Stimulated activated naive CD4-positive, alpha-beta T cell (primary cell): Measurements from ENCODE around the gene TMF1.

Experiments used
- DNase-seq, 6 experiments: peaks; one replicate each; lab custom pipeline; 2025; lab: John Stamatoyannopoulos, UW

The TMF1 gene

DNA sequence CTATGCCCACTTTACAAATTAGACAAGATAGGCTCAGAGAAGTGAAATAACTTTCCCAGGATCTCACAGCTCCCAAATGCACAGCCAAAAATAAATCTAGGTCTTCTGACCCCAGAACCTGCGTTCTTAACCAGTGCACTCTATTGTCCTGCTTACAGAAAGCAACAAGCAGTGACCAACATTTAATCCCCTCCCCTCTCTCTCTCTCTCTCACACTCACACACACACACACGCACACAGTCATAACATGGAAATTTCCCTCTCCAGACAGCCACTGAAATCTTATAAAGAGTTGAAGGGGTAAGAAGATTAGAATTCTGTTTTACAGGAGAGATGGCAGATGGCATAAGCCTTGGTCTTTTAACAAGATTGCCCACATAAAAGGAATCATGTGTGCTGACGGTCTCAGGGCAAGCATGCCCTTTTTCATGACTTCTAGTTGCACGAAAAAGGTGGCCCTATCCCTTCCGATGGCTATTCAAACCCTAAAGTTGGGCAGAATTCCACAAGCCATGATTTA is 68.1 kb downstream of the TMF1 start:
- no peak for DNase-seq

- DNase-seq = no peak
Observed at GRCh38 chr3:68977486-68978167, 74.5 kb downstream of the TMF1 start.

- no peak for DNase-seq
Observed at GRCh38 chr3:68974711-68975110, 77.4 kb downstream of the TMF1 start.

DNA sequence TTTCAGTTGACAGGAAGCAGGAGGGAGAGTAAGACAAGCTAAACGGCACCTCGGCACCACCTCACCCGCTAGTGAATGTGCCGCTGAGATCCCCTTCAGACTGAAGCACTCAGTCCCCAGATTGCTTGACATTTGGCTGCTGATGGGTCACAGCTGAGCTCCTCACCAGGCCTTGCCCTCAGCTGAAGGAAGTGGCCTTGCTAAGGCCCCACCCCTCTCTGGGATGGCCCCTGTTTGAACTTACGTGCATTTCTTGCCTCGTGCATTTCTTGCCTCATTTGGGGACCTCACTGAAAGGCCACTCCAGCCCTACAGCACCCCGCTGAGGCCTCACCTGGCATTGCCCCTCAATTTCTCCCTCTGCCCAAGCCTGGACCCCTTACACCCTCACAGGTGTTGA is 78.5 kb downstream of the TMF1 start:
- DNase-seq = no peak

- DNase-seq = peak in 3 of 6 experiments; percentile 1 to 8 (median 1)
Observed at GRCh38 chr3:68972358-68972979, 79.7 kb downstream of the TMF1 start.
